ENCODE results near the gene DPP10. TPM values are rescaled to one million over a fixed set of nuclear protein-coding genes. Genes with fewer than 3 reads are reported as not detected.
"Not testable (repeated sequence)": the region's sequence is repeated elsewhere in the genome, so short reads cannot be mapped to it uniquely, and the experiment has no call there.

The DPP10 gene
- total RNA-seq, 4 donors from 2014 or later, result 3.3 to 6.6 (median 4.7) TPM

GRCh38 chr2:114729026-114729425 is 286.6 kb downstream of the DPP10 start:
- H3K4me3 ChIP-seq, result no peak overlapping the region
- intact Hi-C loops (cut with DNase I), result no loop called here
- H3K27me3 ChIP-seq, result no peaks in the 10 kb centered on the region
- no peaks in the 10 kb centered on the region for H3K4me1 ChIP-seq
- H3K36me3 ChIP-seq, result no peaks in the 10 kb centered on the region
- H3K27ac ChIP-seq (replicated peaks in 1 of 4), result no peak overlapping the region
- no peak for DNase-seq (ENCODE audit: extremely low spot score)
- TF ChIP-seq EP300 (IDR thresholded peaks at IDR 0.05) (no peak), POLR2AphosphoS5 (IDR thresholded peaks at IDR 0.05) (no peak), POLR2A (IDR thresholded peaks at IDR 0.05; ENCODE audit: low read depth) (no peak)
- TF ChIP-seq, protein P1, sequence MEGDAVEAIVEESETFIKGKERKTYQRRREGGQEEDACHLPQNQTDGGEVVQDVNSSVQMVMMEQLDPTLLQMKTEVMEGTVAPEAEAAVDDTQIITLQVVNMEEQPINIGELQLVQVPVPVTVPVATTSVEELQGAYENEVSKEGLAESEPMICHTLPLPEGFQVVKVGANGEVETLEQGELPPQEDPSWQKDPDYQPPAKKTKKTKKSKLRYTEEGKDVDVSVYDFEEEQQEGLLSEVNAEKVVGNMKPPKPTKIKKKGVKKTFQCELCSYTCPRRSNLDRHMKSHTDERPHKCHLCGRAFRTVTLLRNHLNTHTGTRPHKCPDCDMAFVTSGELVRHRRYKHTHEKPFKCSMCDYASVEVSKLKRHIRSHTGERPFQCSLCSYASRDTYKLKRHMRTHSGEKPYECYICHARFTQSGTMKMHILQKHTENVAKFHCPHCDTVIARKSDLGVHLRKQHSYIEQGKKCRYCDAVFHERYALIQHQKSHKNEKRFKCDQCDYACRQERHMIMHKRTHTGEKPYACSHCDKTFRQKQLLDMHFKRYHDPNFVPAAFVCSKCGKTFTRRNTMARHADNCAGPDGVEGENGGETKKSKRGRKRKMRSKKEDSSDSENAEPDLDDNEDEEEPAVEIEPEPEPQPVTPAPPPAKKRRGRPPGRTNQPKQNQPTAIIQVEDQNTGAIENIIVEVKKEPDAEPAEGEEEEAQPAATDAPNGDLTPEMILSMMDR (IDR thresholded peaks at IDR 0.05), result no peak
- WGBS, result 56% methylated on average over 5 of the region's 5 CpGs
- no peaks in the 10 kb centered on the region for H3K9me3 ChIP-seq

DNA sequence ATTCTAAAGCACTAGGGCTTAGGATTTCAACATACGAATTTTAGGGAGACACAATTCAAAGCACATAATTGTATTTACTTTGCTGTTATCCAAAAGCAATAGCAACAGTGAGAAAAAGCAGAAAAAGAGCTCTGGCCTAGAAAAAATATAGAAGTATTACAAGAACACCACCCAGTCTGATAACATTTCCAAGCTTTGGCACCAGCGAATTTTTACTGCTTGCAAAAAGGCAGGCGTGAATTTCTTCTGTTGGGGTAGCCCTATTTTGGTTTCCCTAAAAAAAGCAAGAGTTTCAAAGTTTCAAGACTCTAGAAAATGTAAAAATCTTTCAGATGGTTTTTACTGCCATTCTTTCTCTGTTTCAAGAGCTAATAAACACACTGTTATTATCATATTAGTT is 292.7 kb downstream of the DPP10 start:
- intact Hi-C loops (cut with DNase I), result no loop called here

DNA sequence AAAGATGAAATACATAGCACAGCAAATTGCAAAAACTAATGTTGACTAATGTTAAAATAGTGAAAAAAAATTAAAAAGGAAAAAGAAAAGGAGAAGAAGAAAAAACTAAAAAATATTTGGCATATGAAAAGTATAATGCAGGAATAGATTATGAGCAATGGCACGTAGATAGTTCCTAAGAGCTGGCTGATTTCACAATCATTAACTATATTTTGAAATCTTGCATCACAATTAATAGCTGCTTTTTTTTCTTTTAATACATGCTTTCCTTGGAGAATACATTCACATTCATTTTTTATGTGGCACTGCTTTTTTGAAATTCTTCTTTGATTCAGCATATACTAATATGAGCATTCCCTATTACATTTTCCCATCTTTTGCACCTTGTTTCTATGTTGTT is 299.8 kb downstream of the DPP10 start:
- H3K36me3 ChIP-seq, result no peaks in the 10 kb centered on the region
- H3K9me3 ChIP-seq, result no peaks in the 10 kb centered on the region
- intact Hi-C loops (cut with DNase I), result no loop called here
- TF ChIP-seq EP300 (IDR thresholded peaks at IDR 0.05), result no peak
- TF ChIP-seq POLR2AphosphoS5 (IDR thresholded peaks at IDR 0.05), result no peak
- TF ChIP-seq, protein P1 (IDR thresholded peaks at IDR 0.05), result no peak
- no peak for TF ChIP-seq POLR2A (IDR thresholded peaks at IDR 0.05; ENCODE audit: low read depth)
- no peak overlapping the region for H3K27ac ChIP-seq (replicated peaks in 1 of 4)
- H3K4me3 ChIP-seq, result no peak overlapping the region
- no peak for DNase-seq (ENCODE audit: extremely low spot score)
- WGBS, result 74% methylated on average over 1 of the region's 1 CpG
- H3K4me1 ChIP-seq, result no peaks in the 10 kb centered on the region
- H3K27me3 ChIP-seq, result no peaks in the 10 kb centered on the region

More for the DNA sequence above, 292.7 kb downstream of the DPP10 start:
- DNase-seq (ENCODE audit: extremely low spot score), result no peak
- no peak overlapping the region for H3K27ac ChIP-seq (replicated peaks in 1 of 4)
- peaks cover 0 to 6% (median 0%) of the 10 kb centered on the region in 4 donors for H3K27me3 ChIP-seq
- no peak overlapping the region for H3K4me3 ChIP-seq
- TF ChIP-seq POLR2AphosphoS5 (IDR thresholded peaks at IDR 0.05), result no peak
- no peak for TF ChIP-seq POLR2A (IDR thresholded peaks at IDR 0.05; ENCODE audit: low read depth)
- no peak for TF ChIP-seq EP300 (IDR thresholded peaks at IDR 0.05)
- TF ChIP-seq, protein P1 (IDR thresholded peaks at IDR 0.05), result no peak
- no peaks in the 10 kb centered on the region for H3K4me1 ChIP-seq
- H3K9me3 ChIP-seq, result no peaks in the 10 kb centered on the region
- 79% methylated on average over 3 of the region's 3 CpGs for WGBS
- H3K36me3 ChIP-seq, result no peaks in the 10 kb centered on the region

DNA sequence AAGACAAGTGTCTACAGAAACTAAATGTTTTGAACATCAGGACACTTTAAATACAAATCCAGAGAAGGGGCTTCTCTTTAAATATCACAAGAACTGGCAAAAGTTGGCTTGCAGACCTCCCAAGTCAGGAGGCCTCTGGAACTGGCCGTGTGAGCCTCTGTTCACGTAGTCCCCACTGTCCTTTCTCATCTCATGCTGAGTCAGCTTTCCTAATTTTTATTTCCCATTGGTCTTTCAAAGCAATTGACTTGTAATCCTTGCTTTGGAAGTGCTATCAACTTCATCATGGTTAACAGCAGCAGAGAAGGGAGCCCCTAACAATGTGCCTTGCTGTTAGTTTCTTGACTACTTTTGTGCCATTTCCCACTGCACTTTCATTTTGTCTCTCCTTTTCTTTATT is 303.3 kb downstream of the DPP10 start:
- no peaks in the 10 kb centered on the region for H3K27me3 ChIP-seq
- H3K27ac ChIP-seq (replicated peaks in 1 of 4), result no peak overlapping the region
- no peak for DNase-seq (ENCODE audit: extremely low spot score)
- H3K4me3 ChIP-seq, result no peak overlapping the region
- WGBS, result 68% methylated on average over 2 of the region's 2 CpGs
- no peaks in the 10 kb centered on the region for H3K36me3 ChIP-seq
- no peaks in the 10 kb centered on the region for H3K9me3 ChIP-seq
- intact Hi-C loops (cut with DNase I), result no loop called here
- no peaks in the 10 kb centered on the region for H3K4me1 ChIP-seq
- TF ChIP-seq POLR2AphosphoS5 (IDR thresholded peaks at IDR 0.05), result no peak
- no peak for TF ChIP-seq POLR2A (IDR thresholded peaks at IDR 0.05; ENCODE audit: low read depth)
- no peak for TF ChIP-seq EP300 (IDR thresholded peaks at IDR 0.05)
- TF ChIP-seq, protein P1 (IDR thresholded peaks at IDR 0.05), result no peak

- H3K27me3 ChIP-seq; H3K36me3 ChIP-seq; intact Hi-C loops (cut with DNase I); DNase-seq (ENCODE audit: extremely low spot score); H3K9me3 ChIP-seq; H3K4me1 ChIP-seq; H3K4me3 ChIP-seq; H3K27ac ChIP-seq (replicated peaks in 1 of 4): not testable (repeated sequence)
- WGBS, result 80% methylated on average over 4 of the region's 5 CpGs
Observed at GRCh38 chr2:114748175-114748574, 305.7 kb downstream of the DPP10 start.

All from esophagus muscularis mucosa (tissue), 4 donors.